Mammary epithelial cell (primary cell): ENCODE results near the gene C1orf21.

Experiments used
- CTCF ChIP-seq, 2 donors: IDR thresholded peaks in 1 of 2; conservative IDR thresholded peaks in 1 of 2; 2 replicates each; pipeline ENCODE4 v1.5.1; 2011 to 2012; ENCODE audit warnings: inconsistent platforms in 2 of 2, low read length in 2 of 2, mild to moderate bottlenecking in 2 of 2, control low read depth in 1 of 2, low read depth in 1 of 2; ENCODE audit not compliant: insufficient read depth in 1 of 2; ENCODE audit errors: extremely low read depth in 1 of 2
- EZH2 ChIP-seq: IDR thresholded peaks from 2 replicates; pipeline ENCODE4 v1.6.1; 2012; ENCODE audit warnings: low read length, inconsistent platforms, borderline replicate concordance

DNA sequence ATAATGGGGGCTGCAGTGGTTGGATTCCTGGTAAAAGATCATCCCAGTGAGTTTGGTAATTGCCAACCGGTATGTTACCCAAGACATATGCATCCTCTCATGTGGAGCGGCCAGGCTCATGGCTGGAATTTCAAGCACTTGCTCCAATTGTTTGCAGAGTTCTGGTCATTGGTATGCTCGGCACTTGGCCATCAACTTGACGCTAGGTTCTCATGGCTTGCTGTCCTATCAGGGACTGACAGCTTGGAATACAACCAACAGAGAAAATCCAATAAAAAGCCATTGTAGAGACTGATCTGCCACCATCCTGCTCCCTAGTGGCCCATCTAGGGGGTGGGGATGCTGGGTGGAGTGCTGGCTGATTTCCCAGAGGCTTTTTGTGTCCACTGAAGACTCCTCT, 247.0 kb downstream of the C1orf21 start:
- TF ChIP-seq CTCF (conservative IDR thresholded peaks at IDR 0.05 in 1 of 2, IDR thresholded peaks at IDR 0.05 in 1 of 2; ENCODE audit: extremely low read depth in 1 of 2, insufficient read depth in 1 of 2, low read depth in 1 of 2, low read length in 2 of 2) (no peak), EZH2 (no peak)
